Measurements from ENCODE around the gene SESN3. TPM values are rescaled to one million over a fixed set of nuclear protein-coding genes. Genes with fewer than 3 reads are reported as not detected.

The SESN3 gene
- total RNA-seq, 1 experiment from 2014 or later: 0.55 TPM

DNA sequence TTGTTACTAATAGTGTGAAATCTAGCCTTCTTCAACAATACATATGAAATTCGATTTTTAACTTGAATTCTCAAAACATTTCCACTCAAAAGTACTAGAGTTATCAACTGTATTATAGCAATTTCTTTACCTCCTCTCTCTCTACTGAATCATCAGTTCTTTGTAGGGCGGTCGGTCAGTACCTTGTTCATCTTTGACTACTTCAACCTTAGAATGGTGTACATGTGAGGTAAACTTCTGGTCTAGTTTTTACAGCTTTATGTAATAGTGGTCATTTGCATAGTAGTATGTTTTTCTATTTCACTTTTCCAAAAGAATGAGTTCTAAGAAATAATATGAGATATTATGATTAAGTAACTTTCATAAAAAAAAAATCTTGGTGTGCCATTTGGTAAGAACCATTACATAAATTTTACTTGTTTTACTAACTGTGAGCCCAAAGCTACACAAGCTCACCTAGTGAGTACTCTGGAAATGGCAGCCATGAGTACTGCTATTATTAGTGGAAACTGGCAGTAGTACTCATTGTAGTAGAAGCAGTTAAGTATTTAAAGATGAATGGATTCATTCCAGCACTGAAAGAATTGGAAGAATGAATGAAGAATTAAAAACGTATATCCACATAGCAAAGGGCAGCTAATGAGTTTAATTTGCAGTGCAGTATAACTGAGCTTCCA is 30.1 kb downstream of the SESN3 start:
- H3K27ac ChIP-seq (ENCODE audit: low read length): no peak overlapping the region
- DNase-seq: no peak
- intact Hi-C loops (cut with micrococcal nuclease): no loop called here
- BruUV-seq (replicated peaks): no TSS peak
- no peaks in the 10 kb centered on the region for H4K20me1 ChIP-seq (ENCODE audit: low read length)
- no peaks in the 10 kb centered on the region for H3K9me3 ChIP-seq (ENCODE audit: low read length)
- H3K79me2 ChIP-seq (ENCODE audit: low read length): no peaks in the 10 kb centered on the region
- peaks cover 29% of the 10 kb centered on the region for H3K27me3 ChIP-seq (ENCODE audit: low read length)
- no peaks in the 10 kb centered on the region for H3F3A ChIP-seq (ENCODE audit: low read length, unreplicated experiment)
- H3K9ac ChIP-seq (ENCODE audit: low read length): no peak overlapping the region
- no peak overlapping the region for H3K4me2 ChIP-seq (ENCODE audit: low read length)
- no peak for ATAC-seq
- CTCF ChIA-PET: no interaction called here
- no peaks in the 10 kb centered on the region for H3K36me3 ChIP-seq (ENCODE audit: low read depth, low read length)
- H3K4me1 ChIP-seq (ENCODE audit: insufficient read depth, low read length): no peaks in the 10 kb centered on the region
- H3K9me2 ChIP-seq (replicated peaks; ENCODE audit: low read length): no peaks in the 10 kb centered on the region
- no peak for TF ChIP-seq EZH2phosphoT487 (IDR thresholded peaks at IDR 0.05; ENCODE audit: borderline replicate concordance, low read length)
- TF ChIP-seq, protein P1, sequence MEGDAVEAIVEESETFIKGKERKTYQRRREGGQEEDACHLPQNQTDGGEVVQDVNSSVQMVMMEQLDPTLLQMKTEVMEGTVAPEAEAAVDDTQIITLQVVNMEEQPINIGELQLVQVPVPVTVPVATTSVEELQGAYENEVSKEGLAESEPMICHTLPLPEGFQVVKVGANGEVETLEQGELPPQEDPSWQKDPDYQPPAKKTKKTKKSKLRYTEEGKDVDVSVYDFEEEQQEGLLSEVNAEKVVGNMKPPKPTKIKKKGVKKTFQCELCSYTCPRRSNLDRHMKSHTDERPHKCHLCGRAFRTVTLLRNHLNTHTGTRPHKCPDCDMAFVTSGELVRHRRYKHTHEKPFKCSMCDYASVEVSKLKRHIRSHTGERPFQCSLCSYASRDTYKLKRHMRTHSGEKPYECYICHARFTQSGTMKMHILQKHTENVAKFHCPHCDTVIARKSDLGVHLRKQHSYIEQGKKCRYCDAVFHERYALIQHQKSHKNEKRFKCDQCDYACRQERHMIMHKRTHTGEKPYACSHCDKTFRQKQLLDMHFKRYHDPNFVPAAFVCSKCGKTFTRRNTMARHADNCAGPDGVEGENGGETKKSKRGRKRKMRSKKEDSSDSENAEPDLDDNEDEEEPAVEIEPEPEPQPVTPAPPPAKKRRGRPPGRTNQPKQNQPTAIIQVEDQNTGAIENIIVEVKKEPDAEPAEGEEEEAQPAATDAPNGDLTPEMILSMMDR (conservative IDR thresholded peaks at IDR 0.05; ENCODE audit: low read depth, low read length): no peak
- TF ChIP-seq EZH2 (IDR thresholded peaks at IDR 0.05; ENCODE audit: low read length, unreplicated experiment): no peak
- POLR2A ChIA-PET (ENCODE audit: unreplicated experiment): no interaction called here
- H3K4me3 ChIP-seq (ENCODE audit: low read length): no peak overlapping the region
- no peak overlapping the region for H2AFZ ChIP-seq (ENCODE audit: low read length)

DNA sequence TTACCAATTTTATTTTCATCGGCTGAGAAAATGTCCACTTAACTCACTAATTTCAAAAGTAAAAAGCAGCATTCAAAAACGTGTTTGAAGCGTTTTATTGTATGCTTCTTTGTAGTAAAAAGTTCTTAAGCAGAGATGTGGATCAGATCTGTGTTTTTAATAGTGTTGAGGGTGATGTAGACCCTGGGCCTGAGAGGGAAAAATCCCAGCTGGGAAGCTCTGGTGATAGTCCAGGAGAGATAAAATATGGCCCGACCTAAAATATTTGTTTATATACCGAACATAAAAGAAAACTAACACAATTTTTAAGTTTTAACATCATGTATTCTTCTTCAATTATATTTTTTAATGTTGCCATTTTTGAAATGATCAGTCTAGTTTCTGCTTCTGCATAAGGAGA is 35.2 kb downstream of the SESN3 start:
- no peaks in the 10 kb centered on the region for H3K79me2 ChIP-seq (ENCODE audit: low read length)
- H4K20me1 ChIP-seq (ENCODE audit: low read length): no peaks in the 10 kb centered on the region
- H3K9ac ChIP-seq (ENCODE audit: low read length): no peak overlapping the region
- H3F3A ChIP-seq (ENCODE audit: low read length, unreplicated experiment): no peaks in the 10 kb centered on the region
- H3K4me1 ChIP-seq (ENCODE audit: insufficient read depth, low read length): no peaks in the 10 kb centered on the region
- no peaks in the 10 kb centered on the region for H3K9me2 ChIP-seq (replicated peaks; ENCODE audit: low read length)
- no peak for ATAC-seq
- DNase-seq: no peak
- no peaks in the 10 kb centered on the region for H3K9me3 ChIP-seq (ENCODE audit: low read length)
- H2AFZ ChIP-seq (ENCODE audit: low read length): no peak overlapping the region
- POLR2A ChIA-PET (ENCODE audit: unreplicated experiment): no interaction called here
- intact Hi-C loops (cut with micrococcal nuclease): no loop called here
- H3K4me3 ChIP-seq (ENCODE audit: low read length): no peak overlapping the region
- CTCF ChIA-PET: no interaction called here
- H3K27me3 ChIP-seq (ENCODE audit: low read length): peaks cover 36% of the 10 kb centered on the region
- H3K36me3 ChIP-seq (ENCODE audit: low read depth, low read length): no peaks in the 10 kb centered on the region
- no peak overlapping the region for H3K4me2 ChIP-seq (ENCODE audit: low read length)
- BruUV-seq (replicated peaks): no TSS peak
- H3K27ac ChIP-seq (ENCODE audit: low read length): no peak overlapping the region
- no peak for TF ChIP-seq EZH2phosphoT487 (IDR thresholded peaks at IDR 0.05; ENCODE audit: borderline replicate concordance, low read length)
- TF ChIP-seq, protein P1 (conservative IDR thresholded peaks at IDR 0.05; ENCODE audit: low read depth, low read length): no peak
- TF ChIP-seq EZH2 (IDR thresholded peaks at IDR 0.05; ENCODE audit: low read length, unreplicated experiment): no peak

DNA sequence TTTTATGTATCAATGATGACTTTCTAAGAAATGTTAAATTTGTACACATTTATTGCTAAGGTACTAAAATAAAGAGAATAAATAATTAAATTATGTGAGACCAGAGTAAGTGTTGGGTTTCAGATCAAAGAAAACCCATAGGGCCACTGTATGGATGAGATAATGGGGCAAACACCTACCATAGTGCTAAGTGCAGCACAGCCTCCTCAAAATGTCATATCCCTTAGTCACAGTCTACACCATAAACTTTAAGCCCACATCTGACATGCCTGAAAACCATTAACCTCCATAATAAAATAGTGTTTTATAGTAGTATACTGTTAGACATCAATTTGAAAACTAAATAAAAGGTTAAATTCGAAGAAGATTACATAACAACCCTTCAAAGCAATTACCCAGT is 37.5 kb downstream of the SESN3 start:
- H4K20me1 ChIP-seq (ENCODE audit: low read length): no peaks in the 10 kb centered on the region
- intact Hi-C loops (cut with micrococcal nuclease): no loop called here
- no TSS peak for BruUV-seq (replicated peaks)

More for the DNA sequence above, 37.5 kb downstream of the SESN3 start:
- POLR2A ChIA-PET (ENCODE audit: unreplicated experiment): no interaction called here
- no peaks in the 10 kb centered on the region for H3K4me1 ChIP-seq (ENCODE audit: insufficient read depth, low read length)
- H3K4me3 ChIP-seq (ENCODE audit: low read length): no peak overlapping the region
- H3F3A ChIP-seq (ENCODE audit: low read length, unreplicated experiment): no peaks in the 10 kb centered on the region
- H3K9ac ChIP-seq (ENCODE audit: low read length): no peak overlapping the region
- H2AFZ ChIP-seq (ENCODE audit: low read length): no peak overlapping the region
- no peaks in the 10 kb centered on the region for H3K36me3 ChIP-seq (ENCODE audit: low read depth, low read length)
- no peak overlapping the region for H3K27ac ChIP-seq (ENCODE audit: low read length)
- H3K79me2 ChIP-seq (ENCODE audit: low read length): no peaks in the 10 kb centered on the region
- TF ChIP-seq, protein P1 (conservative IDR thresholded peaks at IDR 0.05; ENCODE audit: low read depth, low read length): no peak
- no peak for TF ChIP-seq EZH2 (IDR thresholded peaks at IDR 0.05; ENCODE audit: low read length, unreplicated experiment)
- no peak for TF ChIP-seq EZH2phosphoT487 (IDR thresholded peaks at IDR 0.05; ENCODE audit: borderline replicate concordance, low read length)
- peaks cover 40% of the 10 kb centered on the region for H3K27me3 ChIP-seq (ENCODE audit: low read length)
- H3K4me2 ChIP-seq (ENCODE audit: low read length): no peak overlapping the region
- DNase-seq (no peak), ATAC-seq (no peak)
- H3K9me2 ChIP-seq (replicated peaks; ENCODE audit: low read length): no peaks in the 10 kb centered on the region
- no peaks in the 10 kb centered on the region for H3K9me3 ChIP-seq (ENCODE audit: low read length)
- CTCF ChIA-PET: no interaction called here

Data from PC-3 (cell line).